ENCODE measurements around the gene FLNB. TPM values are rescaled to one million over a fixed set of nuclear protein-coding genes. Genes with fewer than 3 reads are reported as not detected.
A peak's percentile ranks its signal among the peaks of the same experiment; 100 is the strongest.

FLNB gene
- total RNA-seq, 1 donor from 2014 or later = 103 TPM

- Mint-ChIP-seq H3K27me3 (no peaks in the 10 kb centered on the region), H3K27ac (peak overlapping the region; percentile 86), H3K36me3 (ENCODE audit: insufficient read depth) (no peaks in the 10 kb centered on the region), H3K4me3 (ENCODE audit: low read depth) (no peak overlapping the region), H3K4me1 (ENCODE audit: low read depth) (peaks cover 21% of the 10 kb centered on the region), H3K9me3 (ENCODE audit: low read depth) (no peaks in the 10 kb centered on the region)
- DNase-seq (ENCODE audit: low spot score, unreplicated experiment) = no peak
- TF ChIP-seq CTCF (IDR thresholded peaks at IDR 0.05; ENCODE audit: unreplicated experiment) = no peak
These were observed 7.7 kb upstream of the FLNB start for GRCh38 chr3:58000306-58001085.

- no peaks in the 10 kb centered on the region for H3K36me3 Mint-ChIP-seq (ENCODE audit: insufficient read depth)
- H3K4me3 Mint-ChIP-seq (ENCODE audit: low read depth) = no peak overlapping the region
- H3K27ac Mint-ChIP-seq = no peak overlapping the region
- no peaks in the 10 kb centered on the region for H3K9me3 Mint-ChIP-seq (ENCODE audit: low read depth)
- H3K27me3 Mint-ChIP-seq = no peaks in the 10 kb centered on the region
- no peak for DNase-seq (ENCODE audit: low spot score, unreplicated experiment)
- TF ChIP-seq CTCF (IDR thresholded peaks at IDR 0.05; ENCODE audit: unreplicated experiment) = no peak
- peaks cover 21% of the 10 kb centered on the region for H3K4me1 Mint-ChIP-seq (ENCODE audit: low read depth)
These were observed 7.1 kb upstream of the FLNB start for GRCh38 chr3:58001086-58001467.

GRCh38 chr3:58001979-58002378 is 6.2 kb upstream of the FLNB start:
- H3K27ac Mint-ChIP-seq = no peak overlapping the region
- H3K4me1 Mint-ChIP-seq (ENCODE audit: low read depth) = peaks cover 21% of the 10 kb centered on the region
- H3K4me3 Mint-ChIP-seq (ENCODE audit: low read depth) = no peak overlapping the region
- no peaks in the 10 kb centered on the region for H3K27me3 Mint-ChIP-seq
- H3K36me3 Mint-ChIP-seq (ENCODE audit: insufficient read depth) = no peaks in the 10 kb centered on the region
- no peaks in the 10 kb centered on the region for H3K9me3 Mint-ChIP-seq (ENCODE audit: low read depth)
- DNase-seq (ENCODE audit: low spot score, unreplicated experiment) = no peak
- no peak for TF ChIP-seq CTCF (IDR thresholded peaks at IDR 0.05; ENCODE audit: unreplicated experiment)

GRCh38 chr3:58003093-58003492 is 5.1 kb upstream of the FLNB start:
- Mint-ChIP-seq H3K4me1 (ENCODE audit: low read depth) (peaks cover 21% of the 10 kb centered on the region), H3K27ac (peak overlapping the region; percentile 91), H3K36me3 (ENCODE audit: insufficient read depth) (no peaks in the 10 kb centered on the region), H3K9me3 (ENCODE audit: low read depth) (no peaks in the 10 kb centered on the region), H3K4me3 (ENCODE audit: low read depth) (no peak overlapping the region), H3K27me3 (no peaks in the 10 kb centered on the region)
- no peak for TF ChIP-seq CTCF (IDR thresholded peaks at IDR 0.05; ENCODE audit: unreplicated experiment)
- no peak for DNase-seq (ENCODE audit: low spot score, unreplicated experiment)

GRCh38 chr3:58004973-58005372 is 3.2 kb upstream of the FLNB start:
- Mint-ChIP-seq H3K9me3 (ENCODE audit: low read depth) (no peaks in the 10 kb centered on the region), H3K36me3 (ENCODE audit: insufficient read depth) (no peaks in the 10 kb centered on the region), H3K27me3 (no peaks in the 10 kb centered on the region), H3K27ac (no peak overlapping the region), H3K4me3 (ENCODE audit: low read depth) (no peak overlapping the region), H3K4me1 (ENCODE audit: low read depth) (peaks cover 17% of the 10 kb centered on the region)
- no peak for DNase-seq (ENCODE audit: low spot score, unreplicated experiment)
- TF ChIP-seq CTCF (IDR thresholded peaks at IDR 0.05; ENCODE audit: unreplicated experiment) = no peak

Measured in progenitor cell of endocrine pancreas (in vitro differentiated cells).